ENCODE data around the gene HDAC8. TPM values are rescaled to one million over a fixed set of nuclear protein-coding genes. Genes with fewer than 3 reads are reported as not detected.

The HDAC8 gene
- polyA plus RNA-seq, 2 of the 4 experiments (the other 2 are of a cell fraction) = 28.7 to 38.3 TPM

DNA sequence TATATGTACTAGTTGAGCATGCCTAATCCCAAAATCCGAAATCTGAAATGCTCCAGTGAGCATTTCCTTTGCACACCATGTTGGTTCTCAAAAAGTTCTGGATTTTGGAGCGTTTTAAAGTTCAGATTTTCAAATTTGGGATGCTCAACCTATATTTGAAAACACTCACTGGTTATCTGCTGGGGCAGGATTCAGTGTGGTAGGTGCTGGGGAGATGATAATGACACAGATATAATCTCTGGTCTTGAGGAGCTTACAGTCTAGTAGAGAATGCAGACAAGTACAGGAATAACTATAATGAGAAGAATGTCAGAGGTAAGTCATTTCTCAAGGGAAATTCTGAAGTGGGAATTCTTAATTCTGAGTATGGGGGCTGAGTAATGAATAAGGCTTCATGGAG is 207.5 kb downstream of the HDAC8 start:
- DNase-seq (ENCODE audit: low read depth in 1 of 2, low spot score in 1 of 2) (no peak), FAIRE-seq (no peak), ATAC-seq (no peak)
- Histone ChIP-seq H3K27ac (no peak overlapping the region), H3K4me1 (no peaks in the 10 kb centered on the region), H3K4me3 (no peak overlapping the region), H3K9me3 (no peaks in the 10 kb centered on the region), H3K4me2 (no peak overlapping the region)
- TF ChIP-seq NR3C1 (IDR thresholded peaks at IDR 0.05) (no peak), ZSCAN20 (CRISPR knock-in tag; IDR thresholded peaks at IDR 0.05) (no peak), HDAC2 (IDR thresholded peaks at IDR 0.05) (no peak), PBX3 (IDR thresholded peaks at IDR 0.05) (no peak), BHLHE40 (IDR thresholded peaks at IDR 0.05; ENCODE audit: low read depth, low read length) (no peak), ESRRA (IDR thresholded peaks at IDR 0.05; ENCODE audit: borderline replicate concordance, low read length) (no peak), CBX8 (IDR thresholded peaks at IDR 0.05) (no peak), FOSB (CRISPR knock-in tag; IDR thresholded peaks at IDR 0.05) (no peak), HOXB5 (CRISPR knock-in tag; IDR thresholded peaks at IDR 0.05) (no peak), USF2 (IDR thresholded peaks at IDR 0.05) (no peak), RARB (CRISPR knock-in tag; IDR thresholded peaks at IDR 0.05) (no peak)
- TF ChIP-seq, protein P1, sequence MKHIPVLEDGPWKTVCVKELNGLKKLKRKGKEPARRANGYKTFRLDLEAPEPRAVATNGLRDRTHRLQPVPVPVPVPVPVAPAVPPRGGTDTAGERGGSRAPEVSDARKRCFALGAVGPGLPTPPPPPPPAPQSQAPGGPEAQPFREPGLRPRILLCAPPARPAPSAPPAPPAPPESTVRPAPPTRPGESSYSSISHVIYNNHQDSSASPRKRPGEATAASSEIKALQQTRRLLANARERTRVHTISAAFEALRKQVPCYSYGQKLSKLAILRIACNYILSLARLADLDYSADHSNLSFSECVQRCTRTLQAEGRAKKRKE (CRISPR knock-in tag; IDR thresholded peaks at IDR 0.05; ENCODE audit: low read depth) = no peak
- TF ChIP-seq, protein P2, sequence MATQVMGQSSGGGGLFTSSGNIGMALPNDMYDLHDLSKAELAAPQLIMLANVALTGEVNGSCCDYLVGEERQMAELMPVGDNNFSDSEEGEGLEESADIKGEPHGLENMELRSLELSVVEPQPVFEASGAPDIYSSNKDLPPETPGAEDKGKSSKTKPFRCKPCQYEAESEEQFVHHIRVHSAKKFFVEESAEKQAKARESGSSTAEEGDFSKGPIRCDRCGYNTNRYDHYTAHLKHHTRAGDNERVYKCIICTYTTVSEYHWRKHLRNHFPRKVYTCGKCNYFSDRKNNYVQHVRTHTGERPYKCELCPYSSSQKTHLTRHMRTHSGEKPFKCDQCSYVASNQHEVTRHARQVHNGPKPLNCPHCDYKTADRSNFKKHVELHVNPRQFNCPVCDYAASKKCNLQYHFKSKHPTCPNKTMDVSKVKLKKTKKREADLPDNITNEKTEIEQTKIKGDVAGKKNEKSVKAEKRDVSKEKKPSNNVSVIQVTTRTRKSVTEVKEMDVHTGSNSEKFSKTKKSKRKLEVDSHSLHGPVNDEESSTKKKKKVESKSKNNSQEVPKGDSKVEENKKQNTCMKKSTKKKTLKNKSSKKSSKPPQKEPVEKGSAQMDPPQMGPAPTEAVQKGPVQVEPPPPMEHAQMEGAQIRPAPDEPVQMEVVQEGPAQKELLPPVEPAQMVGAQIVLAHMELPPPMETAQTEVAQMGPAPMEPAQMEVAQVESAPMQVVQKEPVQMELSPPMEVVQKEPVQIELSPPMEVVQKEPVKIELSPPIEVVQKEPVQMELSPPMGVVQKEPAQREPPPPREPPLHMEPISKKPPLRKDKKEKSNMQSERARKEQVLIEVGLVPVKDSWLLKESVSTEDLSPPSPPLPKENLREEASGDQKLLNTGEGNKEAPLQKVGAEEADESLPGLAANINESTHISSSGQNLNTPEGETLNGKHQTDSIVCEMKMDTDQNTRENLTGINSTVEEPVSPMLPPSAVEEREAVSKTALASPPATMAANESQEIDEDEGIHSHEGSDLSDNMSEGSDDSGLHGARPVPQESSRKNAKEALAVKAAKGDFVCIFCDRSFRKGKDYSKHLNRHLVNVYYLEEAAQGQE (IDR thresholded peaks at IDR 0.05) = no peak
- ChIA-PET CTCF (no interaction called here), POLR2A (no interaction called here)
- 81% methylated on average over 2 of the region's 2 CpGs for WGBS (ENCODE audit: missing lambda C conversion rate)

GRCh38 chrX:72360326-72360725 is 212.3 kb downstream of the HDAC8 start:
- DNase-seq (ENCODE audit: low read depth in 1 of 2, low spot score in 1 of 2) (no peak), ATAC-seq (no peak), FAIRE-seq (no peak)
- TF ChIP-seq FOSL2 (IDR thresholded peaks at IDR 0.05) (no peak), FOSL2 (CRISPR knock-in tag; IDR thresholded peaks at IDR 0.05) (no peak), TP53 (CRISPR knock-in tag; IDR thresholded peaks at IDR 0.05) (no peak), NR3C1 (IDR thresholded peaks at IDR 0.05) (no peak), EP300 (IDR thresholded peaks at IDR 0.05) (no peak), CBX2 (IDR thresholded peaks at IDR 0.05; ENCODE audit: borderline replicate concordance, low read depth) (no peak), ZFP36 (IDR thresholded peaks at IDR 0.05; ENCODE audit: borderline replicate concordance, partially characterized antibody) (no peak), EHMT2 (IDR thresholded peaks at IDR 0.05; ENCODE audit: low read depth) (no peak), HOXA7 (CRISPR knock-in tag; IDR thresholded peaks at IDR 0.05) (no peak), RAD21 (conservative IDR thresholded peaks at IDR 0.05 in 1 of 2, IDR thresholded peaks at IDR 0.05 in 1 of 2) (no peak), E2F6 (IDR thresholded peaks at IDR 0.05; ENCODE audit: borderline replicate concordance, low read depth) (no peak), CEBPB (IDR thresholded peaks at IDR 0.05) (no peak)
- TF ChIP-seq, protein P3, sequence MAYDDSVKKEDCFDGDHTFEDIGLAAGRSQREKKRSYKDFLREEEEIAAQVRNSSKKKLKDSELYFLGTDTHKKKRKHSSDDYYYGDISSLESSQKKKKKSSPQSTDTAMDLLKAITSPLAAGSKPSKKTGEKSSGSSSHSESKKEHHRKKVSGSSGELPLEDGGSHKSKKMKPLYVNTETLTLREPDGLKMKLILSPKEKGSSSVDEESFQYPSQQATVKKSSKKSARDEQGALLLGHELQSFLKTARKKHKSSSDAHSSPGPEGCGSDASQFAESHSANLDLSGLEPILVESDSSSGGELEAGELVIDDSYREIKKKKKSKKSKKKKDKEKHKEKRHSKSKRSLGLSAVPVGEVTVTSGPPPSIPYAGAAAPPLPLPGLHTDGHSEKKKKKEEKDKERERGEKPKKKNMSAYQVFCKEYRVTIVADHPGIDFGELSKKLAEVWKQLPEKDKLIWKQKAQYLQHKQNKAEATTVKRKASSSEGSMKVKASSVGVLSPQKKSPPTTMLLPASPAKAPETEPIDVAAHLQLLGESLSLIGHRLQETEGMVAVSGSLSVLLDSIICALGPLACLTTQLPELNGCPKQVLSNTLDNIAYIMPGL (CRISPR knock-in tag; IDR thresholded peaks at IDR 0.05; ENCODE audit: borderline replicate concordance) = no peak
- Histone ChIP-seq H3K4me3 (no peak overlapping the region), H3K4me1 (peaks cover 8% of the 10 kb centered on the region; the same call in 1 of the 3 replicates), H3K4me2 (no peak overlapping the region), H3K9me3 (no peaks in the 10 kb centered on the region), H3K27ac (no peak overlapping the region)
- WGBS (ENCODE audit: missing lambda C conversion rate) = 94% methylated on average over 4 of the region's 4 CpGs
- POLR2A ChIA-PET = no interaction called here
- CTCF ChIA-PET = no interaction called here

Data from A549 (cell line).